GM13977 (cell line): ENCODE data around the gene DHRS7C.

ENCODE experiments used
- DNase-seq: peaks from one replicate; pipeline ENCODE4 v3.0.0; 2012; ENCODE audit warnings: low spot score
- in situ Hi-C: fragments of 300-500 bp; cut with MboI; formaldehyde crosslinking; loops from one replicate; pipeline ENCODE4 v1.12.0; 2022; ENCODE audit warnings: low sequenced_read_pairs, low pct_unique_long_range_greater_than_20kb, mixed read lengths, inconsistent platforms; ENCODE audit not compliant: unreplicated experiment
- TF ChIP-seq, protein P1 (sequence below): IDR thresholded peaks from 2 replicates; pipeline ENCODE4 v1.5.1; 2012; ENCODE audit warnings: mild to moderate bottlenecking, control low read depth; ENCODE audit not compliant: insufficient read depth; ENCODE audit errors: extremely low read depth, missing control alignments

The DHRS7C gene

GRCh38 chr17:9828296-9829295 is 37.2 kb upstream of the DHRS7C start:
- in situ Hi-C loops: no loop called here
- TF ChIP-seq, protein P1, sequence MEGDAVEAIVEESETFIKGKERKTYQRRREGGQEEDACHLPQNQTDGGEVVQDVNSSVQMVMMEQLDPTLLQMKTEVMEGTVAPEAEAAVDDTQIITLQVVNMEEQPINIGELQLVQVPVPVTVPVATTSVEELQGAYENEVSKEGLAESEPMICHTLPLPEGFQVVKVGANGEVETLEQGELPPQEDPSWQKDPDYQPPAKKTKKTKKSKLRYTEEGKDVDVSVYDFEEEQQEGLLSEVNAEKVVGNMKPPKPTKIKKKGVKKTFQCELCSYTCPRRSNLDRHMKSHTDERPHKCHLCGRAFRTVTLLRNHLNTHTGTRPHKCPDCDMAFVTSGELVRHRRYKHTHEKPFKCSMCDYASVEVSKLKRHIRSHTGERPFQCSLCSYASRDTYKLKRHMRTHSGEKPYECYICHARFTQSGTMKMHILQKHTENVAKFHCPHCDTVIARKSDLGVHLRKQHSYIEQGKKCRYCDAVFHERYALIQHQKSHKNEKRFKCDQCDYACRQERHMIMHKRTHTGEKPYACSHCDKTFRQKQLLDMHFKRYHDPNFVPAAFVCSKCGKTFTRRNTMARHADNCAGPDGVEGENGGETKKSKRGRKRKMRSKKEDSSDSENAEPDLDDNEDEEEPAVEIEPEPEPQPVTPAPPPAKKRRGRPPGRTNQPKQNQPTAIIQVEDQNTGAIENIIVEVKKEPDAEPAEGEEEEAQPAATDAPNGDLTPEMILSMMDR: no peak
- no peak for DNase-seq

DNA sequence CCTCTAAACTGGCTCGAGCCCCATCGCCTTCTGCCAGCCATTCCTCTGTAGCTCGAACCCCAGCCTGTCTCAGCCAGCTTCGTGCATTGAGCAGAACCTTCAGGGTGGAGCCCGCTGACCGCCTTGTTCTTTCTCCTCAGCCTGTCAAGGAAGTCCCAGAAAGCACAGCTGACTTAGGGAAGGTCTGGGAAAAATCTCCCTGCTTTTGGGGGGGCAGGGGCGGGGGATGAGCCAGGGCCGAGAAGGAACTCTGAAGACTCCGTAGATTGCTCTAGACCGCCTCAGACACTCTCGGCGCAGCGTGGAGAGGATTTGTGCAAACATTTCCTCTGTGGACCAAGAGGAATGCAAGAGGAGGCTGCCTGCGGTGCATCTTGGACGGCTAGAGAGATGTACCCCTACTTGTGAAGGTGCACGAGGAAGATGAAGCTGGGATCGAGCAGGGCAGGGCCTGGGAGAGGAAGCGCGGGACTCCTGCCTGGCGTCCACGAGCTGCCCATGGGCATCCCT is 34.3 kb upstream of the DHRS7C start, which contains the start of gene GLP2R:
Gene GLP2R, plus strand, starts transcription at position 284 of the 510 bp plus-strand sequence. Its CDS starts 140 bp downstream, at position 424.
- TF ChIP-seq, protein P1: no peak
- in situ Hi-C loops: no loop called here
- no peak for DNase-seq

DNA sequence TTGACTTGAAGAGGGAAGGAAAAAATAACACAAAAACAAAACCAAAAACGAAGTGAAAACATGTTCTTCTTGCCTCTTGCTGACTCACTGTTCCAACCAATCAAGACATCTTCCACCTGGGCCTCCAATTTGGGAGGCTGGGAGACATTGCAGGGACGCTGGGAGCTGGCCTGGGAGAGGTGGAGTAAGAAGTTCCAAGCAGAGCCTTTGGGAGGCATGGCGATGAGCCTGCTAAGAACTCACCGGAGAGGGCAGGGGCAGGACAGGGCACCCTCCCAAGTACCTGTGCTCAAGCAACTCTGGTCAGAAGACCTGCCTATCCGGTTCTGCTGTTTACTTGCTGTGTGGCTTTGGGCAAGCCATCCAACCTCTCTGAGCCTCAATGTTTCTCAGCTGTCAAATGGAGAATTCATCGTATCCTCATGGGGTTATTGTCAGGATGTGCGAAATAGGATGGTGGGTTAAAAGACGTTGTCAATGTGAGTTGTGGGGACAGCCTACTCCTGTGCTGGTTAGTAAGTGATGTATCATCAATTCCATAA is 33.5 kb upstream of the DHRS7C start:
- TF ChIP-seq, protein P1: no peak
- no peak for DNase-seq
- in situ Hi-C loops: no loop called here

- DNase-seq: no peak
- TF ChIP-seq, protein P1: peak; percentile 25
- in situ Hi-C loops: no loop called here
These were observed 32.7 kb upstream of the DHRS7C start for GRCh38 chr17:9824094-9824493.

GRCh38 chr17:9821921-9822320 is 30.5 kb upstream of the DHRS7C start, which contains the start of gene GSG1L2:
GSG1L2 (minus strand) TSS chr17:9822079; CDS start chr17:9822071, 8 bp downstream.
- in situ Hi-C loops: no loop called here

GRCh38 chr17:9820448-9820847 is 29.1 kb upstream of the DHRS7C start:
- in situ Hi-C loops: no loop called here
- TF ChIP-seq, protein P1: no peak
- no peak for DNase-seq

More at GRCh38 chr17:9821921-9822320, 30.5 kb upstream of the DHRS7C start, which contains the start of gene GSG1L2:
- no peak for DNase-seq
- TF ChIP-seq, protein P1: no peak
